GM23248 (cell line): Measurements from ENCODE around the gene MAN2B2.

Experiments
- EZH2 ChIP-seq: fragments of 200-600 bp; sonication (generic); IDR thresholded peaks from 2 replicates; pipeline ENCODE4 v1.6.1; 2018; ENCODE audit warnings: antibody characterized with exemption, mild to moderate bottlenecking; ENCODE audit not compliant: insufficient read depth, poor library complexity, severe bottlenecking
- EZH2phosphoT487 ChIP-seq: fragments of 200-600 bp; sonication (generic); IDR thresholded peaks from 2 replicates; pipeline ENCODE4 v1.6.1; 2018; ENCODE audit warnings: antibody characterized with exemption, moderate library complexity, mild to moderate bottlenecking, low read depth; ENCODE audit not compliant: insufficient read depth

GRCh38 chr4:6526156-6526555 lies 48.8 kb upstream of the MAN2B2 start:
- TF ChIP-seq EZH2 (no peak), EZH2phosphoT487 (no peak)
